Thyroid gland (tissue), 4 donors: ENCODE data around the gene PLCD3. TPM values are rescaled to one million over a fixed set of nuclear protein-coding genes. Genes with fewer than 3 reads are reported as not detected.

Source experiments
- DNase-seq, 2 donors: peaks; one replicate each; pipeline ENCODE4 v3.0.0-alpha.2; 2019
- H3K27ac ChIP-seq, 3 donors: fragments of 200-600 bp; sonication (generic); 1 replicate in 2 of 3; 2 replicates in 1 of 3; pipeline ENCODE4 v1.5.1; 2016 to 2019; ENCODE audit warnings: mild to moderate bottlenecking in 1 of 3, moderate library complexity in 1 of 3
- H3K27me3 ChIP-seq: fragments of 200-600 bp; sonication (generic); one replicate; pipeline ENCODE4 v1.5.1; 2019
- H3K36me3 ChIP-seq, 2 donors: fragments of 200-600 bp; sonication (generic); one replicate each; pipeline ENCODE4 v1.5.1; 2016 to 2019
- H3K4me1 ChIP-seq, 2 donors: fragments of 200-600 bp; sonication (generic); one replicate each; pipeline ENCODE4 v1.5.1; 2017 to 2019
- H3K4me3 ChIP-seq, 3 donors: fragments of 200-600 bp; sonication (generic); replicated peaks in 1 of 3; 1 replicate in 2 of 3; 2 replicates in 1 of 3; pipeline ENCODE4 v1.5.1; 2016; ENCODE audit warnings: mild to moderate bottlenecking in 1 of 3
- H3K9me3 ChIP-seq: fragments of 200-600 bp; sonication (generic); one replicate; pipeline ENCODE4 v1.5.1; 2017
- POLR2A ChIP-seq, 2 donors: fragments of 450-650 bp; IDR thresholded peaks; one replicate each; pipeline ENCODE4 v1.6.1; 2017; ENCODE audit warnings: antibody characterized with exemption in 2 of 2, mild to moderate bottlenecking in 2 of 2, moderate library complexity in 1 of 2
- WGBS, 2 donors: methylation state at CpG; one replicate each; pipeline ENCODE4 v1.1.5; 2017; 5-methylcytosine and 5-hydroxymethylcytosine counted together
- intact Hi-C: fragments of 100-400 bp; cut with DNase I; formaldehyde crosslinking; loops from one replicate; pipeline ENCODE4 v1.15.1; 2023
- total RNA-seq, 4 donors: library from RNA; depleted of rRNA; stranded (reverse); fragments of >200 nt; gene quantifications; one replicate each; pipeline ENCODE4 v1.2.3, GENCODE V29; 2016
- TF ChIP-seq, protein P1 (sequence below), 6 experiments: fragments of 200-600 bp in 3 of 6; fragments of 450-650 bp in 3 of 6; sonication (generic) in 3 of 6; IDR thresholded peaks; one replicate each; pipeline ENCODE4 v1.5.1; 2016 to 2019; ENCODE audit warnings: antibody characterized with exemption in 6 of 6, mild to moderate bottlenecking in 2 of 6, inconsistent platforms in 1 of 6, moderate library complexity in 1 of 6

PLCD3 gene
- total RNA-seq, 4 donors from 2014 or later: 8.6 to 24.8 (median 16.9) TPM

- Histone ChIP-seq H3K9me3 (no peaks in the 10 kb centered on the region), H3K4me3 (no peak overlapping the region), H3K36me3 (peaks cover 60 to 75% of the 10 kb centered on the region in 2 donors), H3K27me3 (no peaks in the 10 kb centered on the region), H3K4me1 (peaks cover 0 to 36% of the 10 kb centered on the region in 2 donors), H3K27ac (peak overlapping the region in 1 of 3 donors; percentile 32)
- intact Hi-C loops: loop anchor here (5.0 kb wide), 1 partner anchor 77 kb away; no protein-coding TSS in a partner anchor
- WGBS, 2 donors: 31 to 48% methylated on average over 8 to 9 of the region's 9 CpGs
- DNase-seq: peak; percentile 94
- no peak for TF ChIP-seq POLR2A (IDR thresholded peaks at IDR 0.05)
- TF ChIP-seq, protein P1, sequence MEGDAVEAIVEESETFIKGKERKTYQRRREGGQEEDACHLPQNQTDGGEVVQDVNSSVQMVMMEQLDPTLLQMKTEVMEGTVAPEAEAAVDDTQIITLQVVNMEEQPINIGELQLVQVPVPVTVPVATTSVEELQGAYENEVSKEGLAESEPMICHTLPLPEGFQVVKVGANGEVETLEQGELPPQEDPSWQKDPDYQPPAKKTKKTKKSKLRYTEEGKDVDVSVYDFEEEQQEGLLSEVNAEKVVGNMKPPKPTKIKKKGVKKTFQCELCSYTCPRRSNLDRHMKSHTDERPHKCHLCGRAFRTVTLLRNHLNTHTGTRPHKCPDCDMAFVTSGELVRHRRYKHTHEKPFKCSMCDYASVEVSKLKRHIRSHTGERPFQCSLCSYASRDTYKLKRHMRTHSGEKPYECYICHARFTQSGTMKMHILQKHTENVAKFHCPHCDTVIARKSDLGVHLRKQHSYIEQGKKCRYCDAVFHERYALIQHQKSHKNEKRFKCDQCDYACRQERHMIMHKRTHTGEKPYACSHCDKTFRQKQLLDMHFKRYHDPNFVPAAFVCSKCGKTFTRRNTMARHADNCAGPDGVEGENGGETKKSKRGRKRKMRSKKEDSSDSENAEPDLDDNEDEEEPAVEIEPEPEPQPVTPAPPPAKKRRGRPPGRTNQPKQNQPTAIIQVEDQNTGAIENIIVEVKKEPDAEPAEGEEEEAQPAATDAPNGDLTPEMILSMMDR (IDR thresholded peaks at IDR 0.05): peak; percentile 89 to 95 (median 92)
Observed at GRCh38 chr17:45098869-45099616, 33.3 kb downstream of the PLCD3 start.

GRCh38 chr17:45098081-45098868, 34.0 kb downstream of the PLCD3 start:
- no peak for DNase-seq
- peaks cover 52 to 72% of the 10 kb centered on the region in 2 donors for H3K36me3 ChIP-seq
- peak overlapping the region in 1 of 3 donors; percentile 32 for H3K27ac ChIP-seq
- H3K4me3 ChIP-seq: no peak overlapping the region
- peaks cover 7 to 41% of the 10 kb centered on the region in 2 donors for H3K4me1 ChIP-seq
- intact Hi-C loops: loop anchor here (5.0 kb wide), 1 partner anchor 76 kb away; no protein-coding TSS in a partner anchor
- WGBS, 2 donors: 80 to 91% methylated on average over 9 to 13 of the region's 13 CpGs
- H3K9me3 ChIP-seq: no peaks in the 10 kb centered on the region
- H3K27me3 ChIP-seq: no peaks in the 10 kb centered on the region
- TF ChIP-seq, protein P1 (IDR thresholded peaks at IDR 0.05): no peak
- TF ChIP-seq POLR2A (IDR thresholded peaks at IDR 0.05): no peak

- H3K4me3 ChIP-seq: no peak overlapping the region
- no peaks in the 10 kb centered on the region for H3K27me3 ChIP-seq
- TF ChIP-seq POLR2A (IDR thresholded peaks at IDR 0.05): no peak
- TF ChIP-seq, protein P1 (IDR thresholded peaks at IDR 0.05): no peak
- peaks cover 17 to 41% of the 10 kb centered on the region in 2 donors for H3K4me1 ChIP-seq
- H3K9me3 ChIP-seq: no peaks in the 10 kb centered on the region
- H3K36me3 ChIP-seq: peaks cover 48 to 66% of the 10 kb centered on the region in 2 donors
- intact Hi-C loops: loop anchor here (5.0 kb wide), 1 partner anchor 75 kb away; no protein-coding TSS in a partner anchor
- no peak for DNase-seq
- peak overlapping the region in 1 of 3 donors; percentile 4 for H3K27ac ChIP-seq
- WGBS, 2 donors: 91 to 95% methylated on average over 11 of the region's 11 CpGs
Observed at GRCh38 chr17:45096926-45097325, 35.4 kb downstream of the PLCD3 start.

- Histone ChIP-seq H3K9me3 (no peaks in the 10 kb centered on the region), H3K4me3 (no peak overlapping the region), H3K4me1 (peaks cover 17 to 40% of the 10 kb centered on the region in 2 donors), H3K27me3 (no peaks in the 10 kb centered on the region), H3K36me3 (peaks cover 42 to 68% of the 10 kb centered on the region in 2 donors), H3K27ac (no peak overlapping the region)
- TF ChIP-seq, protein P1 (IDR thresholded peaks at IDR 0.05): peak in 1 of 6 experiments; percentile 23
- TF ChIP-seq POLR2A (IDR thresholded peaks at IDR 0.05): no peak
- no peak for DNase-seq
- intact Hi-C loops: loop anchor here (5.0 kb wide), 1 partner anchor 74 kb away; no protein-coding TSS in a partner anchor
- 68 to 86% methylated on average over 3 of the region's 3 CpGs for WGBS, 2 donors
Observed at GRCh38 chr17:45096141-45096540, 36.2 kb downstream of the PLCD3 start.
